Activated CD4-positive, alpha-beta T cell treated with anti-CD3 and anti-CD28 coated beads for 36 hours (primary cell): ENCODE data around the gene LKAAEAR1. TPM values are rescaled to one million over a fixed set of nuclear protein-coding genes. Genes with fewer than 3 reads are reported as not detected.

Experiments used
- ATAC-seq: fragments of 200-7000 bp; cut with Tn5 transposase; one replicate; pipeline ENCODE4 v1.10.0; 2021; ENCODE audit warnings: mild to moderate bottlenecking, moderate library complexity
- CTCF ChIA-PET: fragments of 350-600 bp; sonication (Branson Sonifier 250); formaldehyde crosslinking; loops from one replicate; lab custom pipeline; 2021; ENCODE audit warnings: antibody characterized with exemption; lab: Charles Lee
- POLR2A ChIA-PET: fragments of 350-600 bp; sonication (Branson Sonifier 250); formaldehyde crosslinking; loops from one replicate; lab custom pipeline; 2021; ENCODE audit warnings: antibody characterized with exemption, inconsistent platforms; lab: Charles Lee
- DNase-seq: peaks from one replicate; pipeline ENCODE4 v3.0.0-alpha.2; 2020
- H3K27ac Mint-ChIP-seq: one replicate; pipeline ENCODE4 v1.8.0; 2021; ENCODE audit warnings: mixed read lengths
- H3K27me3 Mint-ChIP-seq: one replicate; pipeline ENCODE4 v1.8.0; 2021; ENCODE audit warnings: mixed read lengths
- H3K36me3 Mint-ChIP-seq: one replicate; pipeline ENCODE4 v1.8.0; 2021; ENCODE audit warnings: low read depth, mixed read lengths
- H3K4me1 Mint-ChIP-seq: one replicate; pipeline ENCODE4 v1.8.0; 2021; ENCODE audit warnings: mixed read lengths
- H3K4me3 Mint-ChIP-seq: one replicate; pipeline ENCODE4 v1.8.0; 2021; ENCODE audit warnings: mild to moderate bottlenecking, moderate library complexity, mixed read lengths
- H3K9me3 Mint-ChIP-seq: one replicate; pipeline ENCODE4 v1.8.0; 2021; ENCODE audit warnings: low read depth, mixed read lengths
- intact Hi-C, 2 experiments: fragments of 100-400 bp; cut with DNase I in 1 of 2; cut with micrococcal nuclease in 1 of 2; formaldehyde crosslinking; loops; one replicate each; pipeline versions ENCODE4 v1.14.2 to v1.15.1; 2022 to 2024; cut with DNase I, micrococcal nuclease
- total RNA-seq, 2 experiments: library from RNA; stranded (reverse); gene quantifications; one replicate each; pipeline ENCODE4 v1.2.3, GENCODE V29; 2021

LKAAEAR1 gene
- total RNA-seq, 2 experiments from 2014 or later, result 0.30 to 0.46 TPM

GRCh38 chr20:64069614-64070243, 14.5 kb downstream of the LKAAEAR1 start:
- Mint-ChIP-seq H3K4me3 (no peak overlapping the region), H3K27me3 (no peaks in the 10 kb centered on the region), H3K27ac (no peak overlapping the region), H3K4me1 (peaks cover 31% of the 10 kb centered on the region), H3K9me3 (no peaks in the 10 kb centered on the region), H3K36me3 (peaks cover 4% of the 10 kb centered on the region)
- peak; percentile 61 for DNase-seq
- no peak for ATAC-seq
- intact Hi-C loops, result loop anchor here in 1 of 2 experiments (10.0 kb wide), 1 partner anchor 535 kb away; the partner anchor contains the start of gene PTK6
- ChIA-PET POLR2A (no interaction called here), CTCF (interaction anchor here (1.6 kb wide), 1 partner anchor 10 kb away, joined by 4 read pairs; the partner anchor contains the start of genes OPRL1 and RGS19)

DNA sequence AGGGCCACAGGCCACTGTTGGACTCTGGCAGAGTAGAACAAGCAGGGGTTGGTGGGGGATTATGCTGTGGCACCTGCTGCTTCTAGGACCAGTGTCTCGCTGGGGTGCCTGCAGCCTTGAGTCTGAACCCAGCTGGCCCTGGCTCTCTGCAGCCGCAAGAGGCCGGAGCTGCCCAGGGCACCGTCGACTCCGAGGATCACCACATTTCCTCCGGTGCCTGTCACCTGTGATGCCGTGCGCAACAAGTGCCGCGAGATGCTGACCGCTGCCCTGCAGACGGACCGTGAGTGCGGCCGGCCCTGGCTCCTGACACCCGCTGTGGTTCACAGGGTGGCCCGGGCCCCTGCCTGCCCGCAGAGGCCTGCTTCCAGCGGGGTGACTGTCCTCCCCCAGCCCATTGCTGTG, 15.0 kb downstream of the LKAAEAR1 start:
- POLR2A ChIA-PET, result no interaction called here
- peaks cover 36% of the 10 kb centered on the region for H3K4me1 Mint-ChIP-seq
- H3K36me3 Mint-ChIP-seq, result peaks cover 4% of the 10 kb centered on the region
- intact Hi-C loops, result loop anchor here in 1 of 2 experiments (10.0 kb wide), 1 partner anchor 534 kb away; the partner anchor contains the start of gene PTK6
- H3K27me3 Mint-ChIP-seq, result no peaks in the 10 kb centered on the region
- H3K9me3 Mint-ChIP-seq, result no peaks in the 10 kb centered on the region
- H3K27ac Mint-ChIP-seq, result no peak overlapping the region
- DNase-seq (no peak), ATAC-seq (no peak)
- H3K4me3 Mint-ChIP-seq, result no peak overlapping the region
- CTCF ChIA-PET, result interaction anchor here (1.6 kb wide), 1 partner anchor 10 kb away, joined by 4 read pairs; the partner anchor contains the start of genes OPRL1 and RGS19

- POLR2A ChIA-PET, result no interaction called here
- no peak for ATAC-seq
- no peak overlapping the region for H3K4me3 Mint-ChIP-seq
- CTCF ChIA-PET, result interaction anchor here (0.6 kb wide), 1 partner anchor 9 kb away, joined by 3 read pairs; no protein-coding TSS in a partner anchor
- H3K9me3 Mint-ChIP-seq, result no peaks in the 10 kb centered on the region
- DNase-seq, result no peak
- H3K36me3 Mint-ChIP-seq, result peaks cover 2% of the 10 kb centered on the region
- no peak overlapping the region for H3K27ac Mint-ChIP-seq
- intact Hi-C loops, result loop anchor here in 1 of 2 experiments (10.0 kb wide), 1 partner anchor 534 kb away; the partner anchor contains the start of gene PTK6
- no peaks in the 10 kb centered on the region for H3K27me3 Mint-ChIP-seq
- peaks cover 41% of the 10 kb centered on the region for H3K4me1 Mint-ChIP-seq
Measured at GRCh38 chr20:64068386-64069208, 15.6 kb downstream of the LKAAEAR1 start.

- DNase-seq (no peak), ATAC-seq (no peak)
- no peaks in the 10 kb centered on the region for H3K27me3 Mint-ChIP-seq
- peak overlapping the region; percentile 31 for H3K27ac Mint-ChIP-seq
- no peak overlapping the region for H3K4me3 Mint-ChIP-seq
- no peaks in the 10 kb centered on the region for H3K9me3 Mint-ChIP-seq
- H3K4me1 Mint-ChIP-seq, result peaks cover 41% of the 10 kb centered on the region
- H3K36me3 Mint-ChIP-seq, result peaks cover 2% of the 10 kb centered on the region
- ChIA-PET CTCF (no interaction called here), POLR2A (no interaction called here)
- intact Hi-C loops, result loop anchor here in 1 of 2 experiments (10.0 kb wide), 1 partner anchor 533 kb away; the partner anchor contains the start of gene PTK6
Measured at GRCh38 chr20:64067733-64068307, 16.4 kb downstream of the LKAAEAR1 start.

DNA sequence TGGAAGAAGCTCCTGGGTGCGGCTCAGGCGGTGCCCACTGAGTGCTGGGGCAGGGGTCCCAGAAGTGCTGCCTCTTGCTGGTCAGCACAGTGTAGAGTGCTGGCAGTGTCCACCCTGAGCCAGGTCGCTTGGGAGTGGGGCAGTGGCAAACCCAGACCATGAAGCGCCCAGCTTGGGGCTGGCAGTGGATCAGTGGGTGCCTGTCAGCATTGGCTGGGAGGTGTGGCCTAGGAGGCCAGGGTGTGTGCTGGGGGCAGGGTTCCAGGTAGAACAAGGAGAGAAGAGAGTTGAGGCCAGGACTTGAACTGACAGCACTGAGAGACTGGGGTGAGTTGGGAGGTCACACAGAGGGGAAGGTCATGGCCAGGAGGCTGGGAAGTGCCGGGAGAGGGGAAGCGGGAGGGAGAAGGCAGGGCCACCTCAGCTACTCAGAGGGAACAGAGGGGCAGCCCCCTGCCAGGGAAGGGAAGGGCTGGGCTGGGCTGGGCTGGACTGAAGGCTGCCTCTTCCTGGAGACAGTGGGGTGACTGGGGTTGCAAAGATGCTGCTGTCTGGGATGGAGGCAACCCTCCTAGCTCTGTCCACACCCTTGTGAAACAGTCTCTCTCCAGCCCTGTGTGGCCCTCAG, 17.1 kb downstream of the LKAAEAR1 start:
- Mint-ChIP-seq H3K9me3 (no peaks in the 10 kb centered on the region), H3K4me3 (no peak overlapping the region), H3K4me1 (peaks cover 46% of the 10 kb centered on the region), H3K36me3 (no peaks in the 10 kb centered on the region), H3K27ac (peak overlapping the region; percentile 55), H3K27me3 (no peaks in the 10 kb centered on the region)
- ATAC-seq, result no peak
- no peak for DNase-seq
- CTCF ChIA-PET, result interaction anchor here (2.0 kb wide), 1 partner anchor 10 kb away, joined by 6 read pairs; no protein-coding TSS in a partner anchor
- intact Hi-C loops, result loop anchor here in 1 of 2 experiments (10.0 kb wide), 1 partner anchor 532 kb away; the partner anchor contains the start of gene PTK6
- POLR2A ChIA-PET, result no interaction called here

DNA sequence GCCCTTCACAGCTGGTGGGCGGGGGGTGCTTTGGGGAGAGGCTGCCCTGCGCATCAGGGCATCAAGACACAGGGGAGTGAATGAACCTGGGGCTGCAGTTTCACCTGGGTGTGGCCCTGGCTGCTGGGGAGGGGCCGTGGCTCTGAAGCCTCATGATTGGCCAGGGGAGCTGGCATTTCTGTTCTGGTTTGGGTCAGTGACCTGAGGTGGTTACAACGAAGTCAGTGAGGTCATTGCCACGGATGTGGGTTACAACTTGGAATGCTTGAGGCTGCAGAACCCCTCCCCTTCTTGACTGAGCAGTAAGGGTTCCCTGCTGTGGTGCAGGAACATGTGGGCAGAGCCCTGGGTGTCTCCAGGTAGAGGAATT, 18.2 kb downstream of the LKAAEAR1 start:
- peaks cover 49% of the 10 kb centered on the region for H3K4me1 Mint-ChIP-seq
- ATAC-seq, result peak; percentile 69
- no peaks in the 10 kb centered on the region for H3K27me3 Mint-ChIP-seq
- no peaks in the 10 kb centered on the region for H3K36me3 Mint-ChIP-seq
- intact Hi-C loops, result loop anchor here in 1 of 2 experiments (2.0 to 10.0 kb wide), 2 partner anchors 13 to 531 kb away; partner anchors contain the start of genes PTK6 and RGS19
- ChIA-PET POLR2A (interaction anchor here (0.6 kb wide), 2 partner anchors 12 to 123 kb away, joined by 3 read pairs; no protein-coding TSS in a partner anchor), CTCF (interaction anchor here (0.7 to 2.0 kb wide), 4 partner anchors 9 to 200 kb away, joined by 3 to 6 read pairs (median 4); partner anchors contain the start of gene TPD52L2)
- peak overlapping the region; percentile 20 for H3K4me3 Mint-ChIP-seq
- peak; percentile 84 for DNase-seq
- H3K27ac Mint-ChIP-seq, result peak overlapping the region; percentile 80
- H3K9me3 Mint-ChIP-seq, result no peaks in the 10 kb centered on the region

DNA sequence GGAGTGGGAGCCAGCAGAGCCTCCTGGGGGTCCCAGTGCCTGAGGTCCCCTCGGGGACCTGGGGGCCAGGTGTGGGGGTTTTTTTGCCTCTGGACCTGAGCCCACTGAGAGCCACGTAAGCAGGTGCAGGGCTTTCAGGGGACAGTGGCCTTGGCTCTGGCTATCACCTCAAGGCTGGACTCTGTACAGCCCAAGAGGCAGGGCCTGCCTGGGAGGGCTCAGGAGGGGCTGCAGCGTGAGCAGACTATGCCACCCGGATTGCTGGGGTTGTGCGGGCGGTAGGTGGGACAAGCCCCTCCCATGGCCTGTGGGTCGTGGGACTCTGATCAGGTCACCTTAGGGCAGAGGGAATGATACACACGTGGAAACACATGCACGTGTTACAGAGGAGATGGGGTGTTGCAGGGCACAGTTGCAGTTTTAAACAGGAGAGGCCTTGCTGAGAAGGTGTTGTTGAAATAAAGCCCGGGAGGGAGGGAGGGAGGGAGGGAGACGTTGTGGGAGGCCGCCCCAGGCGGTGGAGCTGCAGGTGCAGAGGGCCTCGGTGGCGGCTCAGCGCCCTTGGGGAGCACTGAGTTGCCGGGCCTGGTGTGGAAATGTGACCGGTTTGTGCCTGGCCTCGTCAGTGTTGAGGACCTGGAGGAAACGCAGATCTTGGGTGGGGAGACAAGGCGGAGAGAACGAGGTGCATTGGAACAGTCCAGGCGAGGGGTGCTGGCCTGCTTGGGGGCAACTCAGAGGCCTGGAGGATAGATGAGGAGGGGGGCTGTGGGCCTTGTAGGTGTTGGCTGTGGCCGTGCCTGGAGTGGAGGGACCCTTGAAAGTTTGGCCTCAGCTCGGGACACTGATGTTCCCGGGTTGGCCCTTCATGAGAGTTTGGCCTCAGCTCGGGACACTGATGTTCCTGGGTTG, 18.9 kb downstream of the LKAAEAR1 start:
- no peaks in the 10 kb centered on the region for H3K36me3 Mint-ChIP-seq
- ATAC-seq (no peak), DNase-seq (peak; percentile 55)
- peaks cover 49% of the 10 kb centered on the region for H3K4me1 Mint-ChIP-seq
- POLR2A ChIA-PET, result interaction anchor here (0.6 kb wide), 1 partner anchor 13 kb away, joined by 3 read pairs; no protein-coding TSS in a partner anchor
- peak overlapping the region; percentile 80 for H3K27ac Mint-ChIP-seq
- no peaks in the 10 kb centered on the region for H3K9me3 Mint-ChIP-seq
- peak overlapping the region; percentile 20 for H3K4me3 Mint-ChIP-seq
- intact Hi-C loops, result loop anchor here in 1 of 2 experiments (2.0 to 10.0 kb wide), 2 partner anchors 13 to 531 kb away; partner anchors contain the start of genes PTK6 and RGS19
- no peaks in the 10 kb centered on the region for H3K27me3 Mint-ChIP-seq
- CTCF ChIA-PET, result interaction anchor here (0.7 to 2.0 kb wide), 4 partner anchors 8 to 200 kb away, joined by 3 to 6 read pairs (median 4); partner anchors contain the start of gene TPD52L2

GRCh38 chr20:64064145-64064698, 20.0 kb downstream of the LKAAEAR1 start:
- ATAC-seq (no peak), DNase-seq (no peak)
- ChIA-PET POLR2A (no interaction called here), CTCF (no interaction called here)
- Mint-ChIP-seq H3K27ac (peak overlapping the region; percentile 79), H3K4me1 (peaks cover 49% of the 10 kb centered on the region), H3K36me3 (no peaks in the 10 kb centered on the region), H3K27me3 (no peaks in the 10 kb centered on the region), H3K4me3 (peak overlapping the region; percentile 82), H3K9me3 (no peaks in the 10 kb centered on the region)
- intact Hi-C loops, result loop anchor here (2.0 to 10.0 kb wide), 3 partner anchors 15 to 1272 kb away; partner anchors contain the start of genes PTK6 (in 1 of the 2) and RGS19 (in 1 of the 2)

GRCh38 chr20:64063389-64064144, 20.6 kb downstream of the LKAAEAR1 start:
- ChIA-PET POLR2A (no interaction called here), CTCF (interaction anchor here (1.0 to 1.4 kb wide), 3 partner anchors 22 to 83 kb away, joined by 3 to 9 read pairs (median 4); no protein-coding TSS in a partner anchor)
- H3K4me3 Mint-ChIP-seq, result peak overlapping the region; percentile 82
- H3K9me3 Mint-ChIP-seq, result no peaks in the 10 kb centered on the region
- peaks cover 50% of the 10 kb centered on the region for H3K4me1 Mint-ChIP-seq
- H3K27me3 Mint-ChIP-seq, result no peaks in the 10 kb centered on the region
- H3K36me3 Mint-ChIP-seq, result no peaks in the 10 kb centered on the region
- ATAC-seq (peak; percentile 16), DNase-seq (peak; percentile 78)
- H3K27ac Mint-ChIP-seq, result peak overlapping the region; percentile 79
- intact Hi-C loops, result loop anchor here (1.0 to 10.0 kb wide), 10 partner anchors 15 to 1271 kb away; partner anchors contain the start of genes RGS19 (in 2 of the 2), DNAJC5 (in 1 of the 2), GMEB2 (in 1 of the 2) and PRPF6 (in 1 of the 2)
